K562 (cell line): ENCODE results near the gene RNU5D-1. TPM values are rescaled to one million over a fixed set of nuclear protein-coding genes. Genes with fewer than 3 reads are reported as not detected.

Experiments used
- AFF4 ChIP-seq: sonication (generic); formaldehyde crosslinking; IDR thresholded peaks from 2 replicates; pipeline ENCODE4 v1.8.0; 2023; ENCODE audit warnings: mild to moderate bottlenecking, missing genetic modification reagents
- BRD9 ChIP-seq: fragments of 450-650 bp; IDR thresholded peaks from 2 replicates; pipeline ENCODE4 v1.6.1; 2018; ENCODE audit warnings: low read depth; ENCODE audit not compliant: partially characterized antibody
- CBFB ChIP-seq: sonication (generic); formaldehyde crosslinking; IDR thresholded peaks from 2 replicates; pipeline ENCODE4 v1.4.0; 2020; ENCODE audit warnings: mild to moderate bottlenecking, missing genetic modification reagents
- CGGBP1 ChIP-seq: fragments of 250-450 bp; sonication (Bioruptor Pico); IDR thresholded peaks from 2 replicates; pipeline ENCODE4 v1.9.0; 2021; ENCODE audit warnings: mild to moderate bottlenecking
- NCOA1 ChIP-seq: fragments of 450-650 bp; IDR thresholded peaks from 2 replicates; pipeline ENCODE4 v1.6.1; 2016; ENCODE audit warnings: low read depth
- NELFE ChIP-seq: IDR thresholded peaks from 2 replicates; pipeline ENCODE4 v1.6.1; 2011; ENCODE audit warnings: mild to moderate bottlenecking; ENCODE audit not compliant: insufficient read depth, insufficient read length
- POLR2G ChIP-seq: fragments of 200-400 bp; formaldehyde crosslinking; IDR thresholded peaks from 2 replicates; pipeline ENCODE4 v1.6.1; 2017; ENCODE audit warnings: low read depth, mild to moderate bottlenecking, antibody characterized with exemption, low read length, moderate library complexity
- PTBP1 ChIP-seq: fragments of 200-400 bp; formaldehyde crosslinking; IDR thresholded peaks from 2 replicates; pipeline ENCODE4 v1.6.1; 2017; ENCODE audit warnings: low read depth, low read length
- RBM22 ChIP-seq: fragments of 200-400 bp; formaldehyde crosslinking; IDR thresholded peaks from 2 replicates; pipeline ENCODE4 v1.6.1; 2018; ENCODE audit warnings: low read length, low read depth; ENCODE audit not compliant: poor library complexity, severe bottlenecking
- RFX7 ChIP-seq: fragments of 250-450 bp; sonication (Bioruptor Pico); IDR thresholded peaks from 2 replicates; pipeline ENCODE4 v1.5.1; 2021; ENCODE audit warnings: mild to moderate bottlenecking
- SETDB1 ChIP-seq: IDR thresholded peaks from one replicate; pipeline ENCODE4 v1.6.1; 2012; ENCODE audit warnings: low read length, control low read depth, inconsistent platforms
- STAT6 ChIP-seq: sonication (generic); formaldehyde crosslinking; IDR thresholded peaks from 2 replicates; pipeline ENCODE4 v1.8.1; 2023; ENCODE audit warnings: mild to moderate bottlenecking, missing genetic modification reagents
- SUPT5H ChIP-seq: fragments of 450-650 bp; IDR thresholded peaks from 2 replicates; pipeline ENCODE4 v1.6.1; 2016
- TAF15 ChIP-seq: fragments of 200-400 bp; formaldehyde crosslinking; IDR thresholded peaks from 2 replicates; pipeline ENCODE4 v1.6.1; 2017; ENCODE audit warnings: mild to moderate bottlenecking, low read depth, low read length, moderate library complexity
- TAF9B ChIP-seq: fragments of 450-650 bp; IDR thresholded peaks from 2 replicates; pipeline ENCODE4 v1.6.1; 2018; ENCODE audit warnings: mild to moderate bottlenecking; ENCODE audit not compliant: partially characterized antibody
- THAP7 ChIP-seq: fragments of 250-450 bp; sonication (Bioruptor Pico); IDR thresholded peaks from 2 replicates; pipeline ENCODE4 v1.5.0; 2021
- TRIM24 ChIP-seq, 2 experiments: fragments of 450-650 bp; IDR thresholded peaks; 2 replicates each; pipeline ENCODE4 v1.6.1; 2016
- ZNF280A ChIP-seq: fragments of 450-650 bp; IDR thresholded peaks from 2 replicates; pipeline ENCODE4 v1.6.1; 2018; ENCODE audit warnings: mild to moderate bottlenecking, low read depth; ENCODE audit not compliant: partially characterized antibody
- ZNF511 ChIP-seq: sonication (generic); formaldehyde crosslinking; IDR thresholded peaks from 2 replicates; pipeline ENCODE4 v1.8.0; 2022; ENCODE audit warnings: mild to moderate bottlenecking, missing genetic modification reagents
- polyA plus RNA-seq, 8 experiments: library from polyadenylated mRNA; depleted of rRNA in 4 of 8; stranded (reverse) in 5 of 8; unstranded in 3 of 8; fragments of >200 nt; fragmentation: Nextera tagmentation in 2 of 8; fragmentation: Illumina TruSeq in 1 of 8; extraction: Ambion mirVana in 2 of 8; extraction: Trizol in 1 of 8; gene quantifications; 2 replicates each; pipeline versions ENCODE4 v1.2.1 to v1.2.3, GENCODE V29; 2011 to 2014; ENCODE audit warnings: inconsistent platforms in 1 of 8, missing spikeins in 1 of 8
- total RNA-seq, 7 experiments: library from RNA; depleted of rRNA in 6 of 7; stranded (reverse); fragments of >200 nt in 6 of 7; fragmentation: Illumina TruSeq in 2 of 7; extraction: Trizol in 2 of 7; gene quantifications; 2 replicates each; pipeline versions ENCODE4 v1.2.1 to v1.2.3, GENCODE V29; 2011 to 2021; ENCODE audit warnings: low replicate concordance in 1 of 7

The RNU5D-1 gene
- total and polyA plus RNA-seq, 9 of the 15 experiments (the other 6 are each of a cell fraction or from before 2014, with no cell fraction given) = under 0.01 TPM; not detected in 8

- peak; percentile 93 for TF ChIP-seq AFF4 (CRISPR knock-in tag)
- TF ChIP-seq RBM22 = no peak
- peak; percentile 100 for TF ChIP-seq CGGBP1 (CRISPR knock-in tag)
- TF ChIP-seq CBFB (CRISPR knock-in tag) = no peak
- TF ChIP-seq TRIM24 (IDR thresholded peaks at IDR 0.05) = peak; percentile 44 to 88; a peak in 3 of 4 replicates
- TF ChIP-seq SETDB1 = no peak
- peak; percentile 67 for TF ChIP-seq NCOA1
- TF ChIP-seq BRD9 = peak; percentile 92
- TF ChIP-seq ZNF280A = peak; percentile 20
- peak; percentile 74 for TF ChIP-seq NELFE
- peak; percentile 96 for TF ChIP-seq THAP7 (CRISPR knock-in tag)
- TF ChIP-seq TAF15 = no peak
- TF ChIP-seq STAT6 = no peak; the same call in 1 of the 2 replicates
- TF ChIP-seq POLR2G = peak; percentile 75
- TF ChIP-seq RFX7 = peak; percentile 99
- peak; percentile 26; the same call in 1 of the 2 replicates for TF ChIP-seq ZNF511
- TF ChIP-seq PTBP1 = peak; percentile 95
- peak; percentile 99 for TF ChIP-seq TAF9B
- peak; percentile 100 for TF ChIP-seq SUPT5H
These were observed at the start of gene RNU5D-1 (continued) for GRCh38 chr1:44730741-44731512.
